ENCODE results near the gene NUDT22. TPM values are rescaled to one million over a fixed set of nuclear protein-coding genes. Genes with fewer than 3 reads are reported as not detected.

NUDT22 gene
- total and polyA plus RNA-seq, 2 experiments from 2014 or later: 33.9 to 67.0 TPM

DNA sequence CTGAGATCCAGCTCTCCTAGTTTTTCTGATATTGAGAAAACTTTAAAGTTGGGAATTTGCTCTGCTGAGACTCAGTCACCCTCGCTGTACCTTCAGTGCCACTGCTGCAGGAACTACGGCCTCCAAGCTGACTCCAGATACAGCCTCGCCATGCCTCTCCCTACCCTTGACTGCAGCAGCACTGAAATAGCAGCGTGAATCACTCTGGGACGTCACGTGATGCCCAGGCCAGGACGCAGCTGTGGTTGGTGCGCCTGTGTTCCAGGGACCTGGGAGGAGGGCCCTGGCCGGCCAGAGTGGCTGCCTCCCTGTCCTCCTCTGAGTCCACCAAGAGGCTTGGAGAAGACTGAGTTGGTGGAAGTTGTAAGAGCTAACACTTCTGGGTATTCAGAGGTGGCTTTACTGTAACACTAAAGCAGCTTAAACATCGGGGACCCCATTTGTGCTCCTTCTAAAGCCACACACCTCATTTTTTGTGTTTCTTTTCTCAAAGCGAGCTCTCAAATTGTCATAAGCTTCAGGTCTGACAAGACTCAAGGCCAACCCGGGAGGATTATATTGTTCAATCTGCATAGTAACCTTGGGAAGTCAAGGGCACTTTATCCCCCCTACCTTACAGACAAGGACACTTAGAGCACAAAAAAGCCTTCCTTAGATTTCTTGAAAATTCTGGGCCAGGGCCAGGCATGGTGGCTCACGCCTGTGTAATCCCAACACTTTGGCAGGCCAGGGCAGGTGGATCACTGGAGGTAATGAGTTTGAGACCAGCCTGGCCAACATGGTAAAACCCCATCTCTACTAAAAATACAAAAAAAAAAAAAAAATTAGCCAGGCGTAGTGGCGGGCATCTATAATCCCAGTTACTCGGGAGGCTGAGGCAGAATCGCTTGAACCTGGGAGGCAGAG is 44.3 kb upstream of the NUDT22 start:
- Mint-ChIP-seq H3K36me3 (ENCODE audit: low read depth) (peaks cover 38% of the 10 kb centered on the region), H3K9me3 (no peaks in the 10 kb centered on the region; the same call in 2 of the 3 replicates), H3K27ac (peak overlapping the region; percentile 62; the same call in 1 of the 2 replicates), H3K27me3 (ENCODE audit: insufficient read depth, low read depth, poor library complexity) (peaks cover 33% of the 10 kb centered on the region), H3K4me3 (peak overlapping the region; percentile 46; the same call in 2 of the 3 replicates), H3K4me1 (peaks cover 33% of the 10 kb centered on the region)
- Histone ChIP-seq H3K36me3 (ENCODE audit: insufficient read depth) (no peaks in the 10 kb centered on the region), H2AFZ (no peak overlapping the region), H3K27ac (ENCODE audit: low read depth) (no peak overlapping the region), H3K27me3 (ENCODE audit: insufficient read depth) (no peaks in the 10 kb centered on the region), H4K20me1 (replicated peaks; ENCODE audit: insufficient read depth) (peaks cover 17% of the 10 kb centered on the region), H3K79me2 (replicated peaks; ENCODE audit: insufficient read depth) (peaks cover 23% of the 10 kb centered on the region), H3F3A (replicated peaks; ENCODE audit: low read depth) (peaks cover 26% of the 10 kb centered on the region), H3K9me2 (ENCODE audit: insufficient read depth) (no peaks in the 10 kb centered on the region), H3K4me2 (peak overlapping the region; percentile 14; the same call in 1 of the 2 replicates), H3K4me1 (ENCODE audit: insufficient read depth) (peaks cover 18% of the 10 kb centered on the region; the same call in 1 of the 2 replicates), H3K4me3 (peak overlapping the region; percentile 33)
- DNase-seq (ENCODE audit: low spot score) (peak; percentile 83), ATAC-seq (peak; percentile 21)
- TF ChIP-seq POLR2AphosphoS5 (IDR thresholded peaks at IDR 0.05; ENCODE audit: low read depth): peak; percentile 57
- no peak for TF ChIP-seq NANOG (IDR thresholded peaks at IDR 0.05; ENCODE audit: borderline replicate concordance)
- TF ChIP-seq ZNF331 (CRISPR knock-in tag; IDR thresholded peaks at IDR 0.05; ENCODE audit: low read depth): no peak

DNA sequence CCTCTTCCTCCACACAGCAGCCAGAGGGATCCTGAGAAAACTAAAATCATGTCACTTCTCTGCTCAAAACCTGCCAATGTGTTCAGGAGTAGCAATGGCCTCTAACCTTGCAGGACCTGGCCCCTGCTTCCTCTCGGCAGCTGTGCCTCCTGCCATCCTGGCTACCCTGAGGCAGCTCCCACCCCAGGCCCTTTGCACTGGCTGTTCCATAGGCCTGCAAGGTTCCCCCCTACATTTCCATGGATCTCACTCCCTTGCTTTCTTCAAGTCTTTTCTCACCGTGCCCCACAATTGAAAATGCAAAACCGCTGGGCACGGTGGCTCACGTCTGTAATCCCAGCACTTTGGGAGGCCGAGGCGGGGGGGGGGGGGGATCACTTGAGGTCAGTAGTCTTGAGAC is 42.2 kb upstream of the NUDT22 start:
- Histone ChIP-seq H4K20me1 (replicated peaks; ENCODE audit: insufficient read depth) (peaks cover 26% of the 10 kb centered on the region), H3K27ac (ENCODE audit: low read depth) (no peak overlapping the region), H2AFZ (no peak overlapping the region), H3K9me2 (ENCODE audit: insufficient read depth) (no peaks in the 10 kb centered on the region), H3K36me3 (ENCODE audit: insufficient read depth) (peaks cover 3% of the 10 kb centered on the region; the same call in 1 of the 2 replicates), H3K4me3 (peak overlapping the region; percentile 78; the same call in 1 of the 2 replicates), H3K79me2 (replicated peaks; ENCODE audit: insufficient read depth) (peaks cover 23% of the 10 kb centered on the region), H3K27me3 (ENCODE audit: insufficient read depth) (no peaks in the 10 kb centered on the region), H3K4me2 (peak overlapping the region; percentile 92; the same call in 1 of the 2 replicates), H3F3A (replicated peaks; ENCODE audit: low read depth) (peaks cover 32% of the 10 kb centered on the region), H3K4me1 (ENCODE audit: insufficient read depth) (peaks cover 18% of the 10 kb centered on the region; the same call in 1 of the 2 replicates)
- H3K9me3 Mint-ChIP-seq: no peaks in the 10 kb centered on the region
- DNase-seq (ENCODE audit: low spot score): no peak
- no peak for ATAC-seq
- peak overlapping the region; percentile 98; the same call in 2 of the 3 replicates for H3K4me3 Mint-ChIP-seq
- H3K27me3 Mint-ChIP-seq (ENCODE audit: insufficient read depth, low read depth, poor library complexity): peaks cover 31% of the 10 kb centered on the region
- H3K36me3 Mint-ChIP-seq (ENCODE audit: low read depth): peaks cover 37% of the 10 kb centered on the region
- H3K27ac Mint-ChIP-seq: no peak overlapping the region; the same call in 1 of the 2 replicates
- peaks cover 28% of the 10 kb centered on the region for H3K4me1 Mint-ChIP-seq
- TF ChIP-seq, protein P1, sequence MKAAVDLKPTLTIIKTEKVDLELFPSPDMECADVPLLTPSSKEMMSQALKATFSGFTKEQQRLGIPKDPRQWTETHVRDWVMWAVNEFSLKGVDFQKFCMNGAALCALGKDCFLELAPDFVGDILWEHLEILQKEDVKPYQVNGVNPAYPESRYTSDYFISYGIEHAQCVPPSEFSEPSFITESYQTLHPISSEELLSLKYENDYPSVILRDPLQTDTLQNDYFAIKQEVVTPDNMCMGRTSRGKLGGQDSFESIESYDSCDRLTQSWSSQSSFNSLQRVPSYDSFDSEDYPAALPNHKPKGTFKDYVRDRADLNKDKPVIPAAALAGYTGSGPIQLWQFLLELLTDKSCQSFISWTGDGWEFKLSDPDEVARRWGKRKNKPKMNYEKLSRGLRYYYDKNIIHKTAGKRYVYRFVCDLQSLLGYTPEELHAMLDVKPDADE (IDR thresholded peaks at IDR 0.05): no peak
- TF ChIP-seq, protein P2, sequence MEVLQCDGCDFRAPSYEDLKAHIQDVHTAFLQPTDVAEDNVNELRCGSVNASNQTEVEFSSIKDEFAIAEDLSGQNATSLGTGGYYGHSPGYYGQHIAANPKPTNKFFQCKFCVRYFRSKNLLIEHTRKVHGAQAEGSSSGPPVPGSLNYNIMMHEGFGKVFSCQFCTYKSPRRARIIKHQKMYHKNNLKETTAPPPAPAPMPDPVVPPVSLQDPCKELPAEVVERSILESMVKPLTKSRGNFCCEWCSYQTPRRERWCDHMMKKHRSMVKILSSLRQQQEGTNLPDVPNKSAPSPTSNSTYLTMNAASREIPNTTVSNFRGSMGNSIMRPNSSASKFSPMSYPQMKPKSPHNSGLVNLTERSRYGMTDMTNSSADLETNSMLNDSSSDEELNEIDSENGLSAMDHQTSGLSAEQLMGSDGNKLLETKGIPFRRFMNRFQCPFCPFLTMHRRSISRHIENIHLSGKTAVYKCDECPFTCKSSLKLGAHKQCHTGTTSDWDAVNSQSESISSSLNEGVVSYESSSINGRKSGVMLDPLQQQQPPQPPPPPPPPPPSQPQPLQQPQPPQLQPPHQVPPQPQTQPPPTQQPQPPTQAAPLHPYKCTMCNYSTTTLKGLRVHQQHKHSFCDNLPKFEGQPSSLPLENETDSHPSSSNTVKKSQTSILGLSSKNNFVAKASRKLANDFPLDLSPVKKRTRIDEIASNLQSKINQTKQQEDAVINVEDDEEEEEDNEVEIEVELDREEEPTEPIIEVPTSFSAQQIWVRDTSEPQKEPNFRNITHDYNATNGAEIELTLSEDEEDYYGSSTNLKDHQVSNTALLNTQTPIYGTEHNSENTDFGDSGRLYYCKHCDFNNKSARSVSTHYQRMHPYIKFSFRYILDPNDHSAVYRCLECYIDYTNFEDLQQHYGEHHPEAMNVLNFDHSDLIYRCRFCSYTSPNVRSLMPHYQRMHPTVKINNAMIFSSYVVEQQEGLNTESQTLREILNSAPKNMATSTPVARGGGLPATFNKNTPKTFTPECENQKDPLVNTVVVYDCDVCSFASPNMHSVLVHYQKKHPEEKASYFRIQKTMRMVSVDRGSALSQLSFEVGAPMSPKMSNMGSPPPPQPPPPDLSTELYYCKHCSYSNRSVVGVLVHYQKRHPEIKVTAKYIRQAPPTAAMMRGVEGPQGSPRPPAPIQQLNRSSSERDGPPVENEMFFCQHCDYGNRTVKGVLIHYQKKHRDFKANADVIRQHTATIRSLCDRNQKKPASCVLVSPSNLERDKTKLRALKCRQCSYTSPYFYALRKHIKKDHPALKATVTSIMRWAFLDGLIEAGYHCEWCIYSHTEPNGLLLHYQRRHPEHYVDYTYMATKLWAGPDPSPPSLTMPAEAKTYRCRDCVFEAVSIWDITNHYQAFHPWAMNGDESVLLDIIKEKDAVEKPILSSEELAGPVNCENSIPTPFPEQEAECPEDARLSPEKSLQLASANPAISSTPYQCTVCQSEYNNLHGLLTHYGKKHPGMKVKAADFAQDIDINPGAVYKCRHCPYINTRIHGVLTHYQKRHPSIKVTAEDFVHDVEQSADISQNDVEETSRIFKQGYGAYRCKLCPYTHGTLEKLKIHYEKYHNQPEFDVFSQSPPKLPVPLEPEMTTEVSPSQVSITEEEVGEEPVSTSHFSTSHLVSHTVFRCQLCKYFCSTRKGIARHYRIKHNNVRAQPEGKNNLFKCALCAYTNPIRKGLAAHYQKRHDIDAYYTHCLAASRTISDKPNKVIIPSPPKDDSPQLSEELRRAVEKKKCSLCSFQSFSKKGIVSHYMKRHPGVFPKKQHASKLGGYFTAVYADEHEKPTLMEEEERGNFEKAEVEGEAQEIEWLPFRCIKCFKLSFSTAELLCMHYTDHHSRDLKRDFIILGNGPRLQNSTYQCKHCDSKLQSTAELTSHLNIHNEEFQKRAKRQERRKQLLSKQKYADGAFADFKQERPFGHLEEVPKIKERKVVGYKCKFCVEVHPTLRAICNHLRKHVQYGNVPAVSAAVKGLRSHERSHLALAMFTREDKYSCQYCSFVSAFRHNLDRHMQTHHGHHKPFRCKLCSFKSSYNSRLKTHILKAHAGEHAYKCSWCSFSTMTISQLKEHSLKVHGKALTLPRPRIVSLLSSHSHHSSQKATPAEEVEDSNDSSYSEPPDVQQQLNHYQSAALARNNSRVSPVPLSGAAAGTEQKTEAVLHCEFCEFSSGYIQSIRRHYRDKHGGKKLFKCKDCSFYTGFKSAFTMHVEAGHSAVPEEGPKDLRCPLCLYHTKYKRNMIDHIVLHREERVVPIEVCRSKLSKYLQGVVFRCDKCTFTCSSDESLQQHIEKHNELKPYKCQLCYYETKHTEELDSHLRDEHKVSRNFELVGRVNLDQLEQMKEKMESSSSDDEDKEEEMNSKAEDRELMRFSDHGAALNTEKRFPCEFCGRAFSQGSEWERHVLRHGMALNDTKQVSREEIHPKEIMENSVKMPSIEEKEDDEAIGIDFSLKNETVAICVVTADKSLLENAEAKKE (CRISPR knock-in tag; IDR thresholded peaks at IDR 0.05): no peak
- TF ChIP-seq ZNF331 (CRISPR knock-in tag; IDR thresholded peaks at IDR 0.05; ENCODE audit: low read depth) (no peak), STAT1 (IDR thresholded peaks at IDR 0.05; ENCODE audit: unreplicated experiment) (no peak), NANOG (IDR thresholded peaks at IDR 0.05; ENCODE audit: borderline replicate concordance) (no peak), ZNF114 (CRISPR knock-in tag; IDR thresholded peaks at IDR 0.05) (no peak), CREB1 (CRISPR knock-in tag; IDR thresholded peaks at IDR 0.05; ENCODE audit: low read depth) (no peak)
- TF ChIP-seq, protein P3, sequence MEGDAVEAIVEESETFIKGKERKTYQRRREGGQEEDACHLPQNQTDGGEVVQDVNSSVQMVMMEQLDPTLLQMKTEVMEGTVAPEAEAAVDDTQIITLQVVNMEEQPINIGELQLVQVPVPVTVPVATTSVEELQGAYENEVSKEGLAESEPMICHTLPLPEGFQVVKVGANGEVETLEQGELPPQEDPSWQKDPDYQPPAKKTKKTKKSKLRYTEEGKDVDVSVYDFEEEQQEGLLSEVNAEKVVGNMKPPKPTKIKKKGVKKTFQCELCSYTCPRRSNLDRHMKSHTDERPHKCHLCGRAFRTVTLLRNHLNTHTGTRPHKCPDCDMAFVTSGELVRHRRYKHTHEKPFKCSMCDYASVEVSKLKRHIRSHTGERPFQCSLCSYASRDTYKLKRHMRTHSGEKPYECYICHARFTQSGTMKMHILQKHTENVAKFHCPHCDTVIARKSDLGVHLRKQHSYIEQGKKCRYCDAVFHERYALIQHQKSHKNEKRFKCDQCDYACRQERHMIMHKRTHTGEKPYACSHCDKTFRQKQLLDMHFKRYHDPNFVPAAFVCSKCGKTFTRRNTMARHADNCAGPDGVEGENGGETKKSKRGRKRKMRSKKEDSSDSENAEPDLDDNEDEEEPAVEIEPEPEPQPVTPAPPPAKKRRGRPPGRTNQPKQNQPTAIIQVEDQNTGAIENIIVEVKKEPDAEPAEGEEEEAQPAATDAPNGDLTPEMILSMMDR (conservative IDR thresholded peaks at IDR 0.05; ENCODE audit: low read depth in 2 of 2): no peak

Measured in GM23338 (cell line).